T-helper 2 cell treated with Interferon-gamma antibody and Interleukin-4, amounts not matched to agents 100 ng/mL and 5 ng/mL, for 36 hours (primary cell): ENCODE data around the gene PLCH2. TPM values are rescaled to one million over a fixed set of nuclear protein-coding genes. Genes with fewer than 3 reads are reported as not detected.

Experiments used
- intact Hi-C: fragments of 100-400 bp; cut with micrococcal nuclease; formaldehyde crosslinking; loops from one replicate; pipeline ENCODE4 v1.15.1; 2023
- total RNA-seq: library from RNA; stranded (reverse); gene quantifications from 2 replicates; pipeline ENCODE4 v1.2.3, GENCODE V29; 2022

Gene PLCH2
- total RNA-seq, 1 donor from 2014 or later: 7.3 TPM

- intact Hi-C loops: no loop called here
Measured at GRCh38 chr1:2512862-2513421, 36.9 kb downstream of the PLCH2 start.

DNA sequence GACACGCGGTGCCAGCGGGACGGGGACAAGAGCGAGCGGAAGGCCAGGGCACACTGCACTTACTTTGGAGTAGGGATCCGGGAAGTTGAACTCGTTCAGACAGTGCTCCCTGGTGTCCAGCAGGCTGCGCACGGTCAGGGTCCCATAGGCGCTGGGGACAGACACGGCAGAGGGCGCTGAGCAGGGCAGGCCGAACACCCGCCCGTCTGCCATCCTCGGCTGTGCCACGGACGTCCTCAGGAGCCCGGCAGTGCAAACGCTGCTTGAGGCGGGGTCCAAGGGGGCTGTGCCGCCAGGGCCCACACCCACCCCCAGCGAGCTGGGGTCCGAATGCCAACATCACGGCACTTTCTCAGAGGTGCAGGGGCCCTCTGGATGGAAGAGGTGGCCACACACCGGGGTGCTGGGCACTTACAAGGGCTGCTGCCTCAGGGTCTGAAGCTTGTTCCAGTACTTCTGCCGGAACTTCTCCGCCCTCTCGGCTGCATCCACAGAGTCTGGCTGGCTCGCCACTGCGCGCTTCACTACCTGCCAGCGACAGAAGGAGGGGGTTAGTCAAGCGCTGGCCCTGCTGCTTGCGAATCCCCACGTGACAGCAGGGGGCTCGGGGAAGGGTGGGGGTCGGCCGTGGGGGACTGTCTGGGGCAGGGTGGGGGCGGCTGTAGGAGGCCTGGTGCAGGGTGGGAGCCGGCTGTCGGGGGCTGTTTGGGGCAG lies 38.0 kb downstream of the PLCH2 start:
- intact Hi-C loops: no loop called here

GRCh38 chr1:2514863-2515762 lies 39.0 kb downstream of the PLCH2 start:
- intact Hi-C loops: no loop called here

DNA sequence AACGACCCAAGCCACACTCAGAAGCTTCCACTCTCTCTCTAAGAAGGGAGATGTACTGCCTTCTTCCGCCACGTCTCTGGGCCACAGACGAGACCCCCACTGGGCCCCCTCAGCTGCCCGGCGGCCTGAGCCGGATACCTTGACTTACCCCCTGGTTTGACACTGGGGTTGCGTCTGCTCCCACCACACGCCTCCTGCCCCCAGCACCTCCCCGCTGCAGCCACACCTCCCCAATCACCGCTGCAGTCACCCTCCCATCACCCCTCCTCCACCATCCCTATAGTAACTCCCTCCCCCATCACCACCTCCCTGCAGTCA lies 39.6 kb downstream of the PLCH2 start:
- intact Hi-C loops: no loop called here

GRCh38 chr1:2516124-2516523 lies 40.0 kb downstream of the PLCH2 start:
- intact Hi-C loops: no loop called here

- intact Hi-C loops: no loop called here
Measured at GRCh38 chr1:2516946-2517345, 40.9 kb downstream of the PLCH2 start.

- intact Hi-C loops: no loop called here
Measured at GRCh38 chr1:2517966-2518365, 41.9 kb downstream of the PLCH2 start.

GRCh38 chr1:2518528-2518927 lies 42.4 kb downstream of the PLCH2 start:
- intact Hi-C loops: no loop called here

DNA sequence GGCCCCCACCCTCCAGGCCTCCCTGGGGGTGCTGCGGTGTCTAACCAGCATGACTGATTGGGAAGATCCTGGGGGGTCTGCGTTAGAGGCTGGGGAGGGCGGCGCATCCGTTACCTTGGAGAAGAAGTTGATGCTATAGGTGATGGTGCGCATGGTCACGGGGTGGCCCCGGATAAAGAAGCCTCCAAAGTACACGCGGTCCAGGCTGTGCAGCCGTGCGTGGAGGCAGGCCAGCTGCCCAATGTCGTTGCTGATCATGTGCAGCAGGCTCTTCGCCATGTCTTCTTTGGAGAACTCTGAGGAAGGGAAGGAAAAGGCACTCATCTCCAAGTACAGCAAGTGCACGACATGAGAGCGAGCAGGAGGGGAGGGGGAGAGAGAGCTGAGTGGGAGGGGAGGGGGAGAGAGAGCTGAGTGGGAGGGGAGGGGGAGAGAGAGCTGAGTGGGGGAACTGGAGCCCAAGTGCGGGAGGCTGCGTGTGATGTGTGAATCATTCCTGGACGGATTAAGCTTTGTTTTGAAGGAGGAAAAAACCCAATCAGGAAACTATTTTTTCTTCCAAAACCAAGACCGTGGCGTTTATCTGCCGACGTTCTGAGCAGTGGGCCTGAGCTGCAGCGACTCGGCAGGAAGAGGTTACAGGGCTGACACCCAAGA lies 43.1 kb downstream of the PLCH2 start:
- intact Hi-C loops: no loop called here

- intact Hi-C loops: no loop called here
Measured at GRCh38 chr1:2519729-2520128, 43.6 kb downstream of the PLCH2 start.

DNA sequence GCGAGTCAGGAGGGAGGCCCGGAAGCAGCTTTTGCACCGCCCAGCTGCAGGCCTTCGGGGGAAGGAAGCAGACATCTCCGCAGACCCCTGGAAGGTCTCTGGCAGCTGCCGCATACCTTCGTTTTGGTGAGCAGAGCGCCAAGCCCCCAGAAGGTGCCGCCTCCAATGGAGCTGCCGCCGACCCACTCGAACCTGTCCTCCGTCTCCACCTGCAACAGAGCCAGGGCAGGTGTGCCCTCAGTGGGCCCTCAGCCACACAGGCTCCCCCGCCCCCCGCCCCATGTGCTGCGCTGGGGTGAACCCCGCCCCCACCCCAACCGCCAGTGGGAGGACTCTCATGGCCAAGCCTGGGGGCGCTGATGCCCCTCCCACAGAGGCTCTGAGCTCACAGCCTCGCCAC lies 44.1 kb downstream of the PLCH2 start:
- intact Hi-C loops: no loop called here

- intact Hi-C loops: no loop called here
Measured at GRCh38 chr1:2520806-2521205, 44.7 kb downstream of the PLCH2 start.

DNA sequence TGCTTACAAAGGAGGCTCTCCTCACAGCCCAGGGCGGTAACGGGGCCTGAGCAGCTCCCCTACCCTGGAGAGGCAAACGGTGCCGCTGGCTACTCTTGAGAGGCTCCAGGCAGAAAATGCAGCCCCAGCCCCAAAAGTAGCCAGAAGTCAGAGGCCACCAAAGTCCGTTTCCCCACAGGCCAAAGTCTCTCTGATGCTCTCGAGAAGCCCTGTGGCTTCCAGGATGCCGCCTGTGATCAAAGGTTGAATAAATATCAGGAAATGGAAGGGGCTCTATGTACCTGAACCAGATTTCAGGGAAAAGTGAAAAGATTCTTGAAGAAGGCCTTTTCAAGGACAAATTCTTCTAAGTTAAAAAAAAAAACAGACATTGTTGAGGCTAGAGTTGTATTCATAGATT lies 46.1 kb downstream of the PLCH2 start:
- intact Hi-C loops: no loop called here

GRCh38 chr1:2523191-2523890 lies 47.3 kb downstream of the PLCH2 start:
- intact Hi-C loops: no loop called here

- intact Hi-C loops: no loop called here
Measured at GRCh38 chr1:2523891-2524609, 48.0 kb downstream of the PLCH2 start.

- intact Hi-C loops: no loop called here
Measured at GRCh38 chr1:2525572-2525919, 49.5 kb downstream of the PLCH2 start.

GRCh38 chr1:2525920-2526823 lies 50.1 kb downstream of the PLCH2 start, which contains the start of gene PANK4:
Gene PANK4, minus strand, starts transcription at chr1:2526596. Its CDS starts 9 bp downstream, at chr1:2526587.
- intact Hi-C loops: loop anchor here (1.0 to 2.0 kb wide), 7 partner anchors 21 to 393 kb away; partner anchors contain the start of genes MORN1, PEX10, PRXL2B and RER1

- intact Hi-C loops: loop anchor here (1.0 to 2.0 kb wide), 7 partner anchors 20 to 394 kb away; partner anchors contain the start of genes MORN1, PEX10, PRXL2B and RER1
Measured at GRCh38 chr1:2526824-2527555, 50.9 kb downstream of the PLCH2 start.

DNA sequence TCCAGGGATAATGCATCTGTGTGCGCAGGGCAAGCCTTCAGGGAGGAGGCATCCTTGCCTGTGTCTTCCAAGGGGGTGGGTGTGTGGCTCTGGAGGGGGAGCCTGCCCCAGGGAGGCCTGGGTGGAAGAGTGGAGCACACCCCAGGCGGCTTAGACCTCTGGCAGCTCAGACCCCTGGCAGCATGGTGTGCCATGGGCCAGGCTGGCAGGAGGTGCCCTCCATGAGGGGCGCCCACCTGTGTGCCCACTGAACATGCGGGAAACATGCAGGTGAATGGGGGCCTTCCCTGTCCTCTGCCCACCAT lies 51.4 kb downstream of the PLCH2 start:
- intact Hi-C loops: loop anchor here (2.0 kb wide), 1 partner anchor 323 kb away; no protein-coding TSS in a partner anchor
